Jurkat, Clone E6-1 (cell line): ENCODE measurements around the gene PTCD3.
A peak's percentile ranks its signal among the peaks of the same experiment; 100 is the strongest.

Experiments used
- DNase-seq: peaks from one replicate; pipeline ENCODE4 v3.0.0-alpha.2; 2011; ENCODE audit warnings: low read depth, low spot score
- H3K4me3 ChIP-seq: 2 replicates; pipeline ENCODE4 v1.5.1; 2011; ENCODE audit warnings: mild to moderate bottlenecking, low read length, control low read depth, moderate library complexity

Gene PTCD3

DNA sequence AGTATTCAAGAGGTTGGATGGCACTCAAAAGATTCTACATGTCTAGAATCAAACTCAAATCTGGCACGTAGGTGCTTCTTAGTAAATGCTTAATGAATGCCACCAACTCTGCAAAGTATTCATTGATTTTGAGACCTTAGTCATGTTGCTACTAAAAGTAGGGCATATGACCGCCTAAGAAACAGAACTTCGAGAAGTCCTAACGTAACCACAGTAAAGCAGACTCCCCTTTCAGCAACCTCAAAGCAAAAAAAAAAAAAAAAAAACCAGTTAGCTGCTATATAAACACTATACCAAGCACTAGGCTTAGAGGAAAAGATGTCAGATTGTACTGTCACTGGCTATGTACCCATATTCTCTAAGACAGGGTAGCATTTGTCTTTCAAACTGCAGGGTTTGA is 33.9 kb downstream of the PTCD3 start:
- DNase-seq: peak; percentile 21
- no peak overlapping the region for H3K4me3 ChIP-seq

- no peak overlapping the region for H3K4me3 ChIP-seq
- no peak for DNase-seq
Measured at GRCh38 chr2:86140969-86141392, 34.9 kb downstream of the PTCD3 start.

DNA sequence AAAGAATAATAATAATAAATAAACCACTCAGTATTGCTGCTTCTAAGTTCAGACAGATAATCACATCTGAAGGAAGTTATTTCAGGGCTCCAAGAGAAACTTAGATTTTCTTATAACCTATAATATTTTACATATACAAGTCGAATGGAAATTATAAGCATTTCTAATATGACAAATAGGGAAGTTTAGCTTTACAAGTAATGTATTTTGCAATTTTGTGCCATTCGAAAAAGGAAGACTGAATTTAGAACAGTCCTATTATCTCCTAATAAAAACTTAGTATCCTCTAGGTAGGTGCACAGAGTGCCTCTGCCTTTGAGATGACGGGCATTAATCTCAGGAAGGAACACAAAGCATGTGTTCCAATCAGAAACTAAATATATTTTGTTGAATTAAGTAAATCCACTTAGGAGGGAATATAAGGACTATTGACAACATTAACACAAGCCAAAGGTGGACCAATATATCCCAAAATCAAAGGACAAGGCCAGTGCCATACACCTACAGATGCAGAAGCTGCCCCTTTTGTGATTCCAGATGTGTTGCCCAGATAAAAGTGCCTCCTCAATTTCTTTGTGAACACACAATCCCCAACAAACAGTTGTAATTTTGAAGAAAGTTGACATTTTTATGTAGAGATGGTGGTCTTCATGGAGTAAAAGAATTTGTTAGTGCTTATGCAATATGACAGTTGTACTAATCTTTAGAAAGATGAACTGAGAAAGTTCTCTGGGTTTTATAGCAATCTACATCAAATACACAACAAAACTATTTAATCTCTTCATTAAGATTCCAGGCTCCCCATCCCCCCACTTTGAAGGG is 36.6 kb downstream of the PTCD3 start:
- no peak for DNase-seq
- H3K4me3 ChIP-seq: no peak overlapping the region

GRCh38 chr2:86143307-86143706 is 37.3 kb downstream of the PTCD3 start:
- no peak for DNase-seq
- no peak overlapping the region for H3K4me3 ChIP-seq

GRCh38 chr2:86143926-86144685 is 38.1 kb downstream of the PTCD3 start:
- H3K4me3 ChIP-seq: no peak overlapping the region
- DNase-seq: no peak

DNA sequence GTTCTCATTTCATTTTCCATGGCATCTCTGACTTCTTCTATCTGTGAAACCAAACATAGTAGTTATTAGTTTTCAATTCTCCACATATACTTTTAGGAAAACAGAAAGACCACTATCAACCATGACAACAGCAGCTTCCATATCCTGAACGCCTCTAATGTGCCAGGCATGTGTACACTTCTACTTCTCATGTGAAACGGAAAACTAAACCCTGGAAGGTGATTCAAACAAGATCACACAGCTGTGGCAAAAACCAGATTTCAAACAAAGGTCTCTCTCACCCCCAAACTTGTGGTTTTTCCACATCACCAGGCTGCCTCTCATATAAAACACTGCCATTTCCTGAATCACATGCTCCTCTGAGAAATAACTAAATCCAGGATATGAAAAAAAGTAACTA is 41.8 kb downstream of the PTCD3 start:
- DNase-seq: peak; percentile 40
- no peak overlapping the region for H3K4me3 ChIP-seq

DNA sequence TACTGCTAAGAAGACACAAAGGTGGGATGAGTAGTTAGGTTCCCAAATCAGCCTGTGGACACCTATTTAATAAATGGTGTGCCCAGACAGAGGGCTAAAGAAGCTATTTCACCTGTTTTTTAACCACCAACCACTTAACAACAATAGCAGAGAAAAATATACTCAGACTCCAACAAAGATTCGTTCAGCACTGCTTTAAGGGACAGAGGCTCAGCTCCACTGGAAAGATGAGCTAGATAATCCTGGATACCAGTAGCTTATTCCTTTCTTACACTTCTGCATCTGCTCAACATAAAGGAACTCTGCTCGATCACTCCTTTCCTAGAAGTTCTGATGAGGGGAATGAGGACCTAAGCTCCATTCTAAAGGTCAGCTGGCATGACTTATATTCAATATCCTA is 44.5 kb downstream of the PTCD3 start:
- H3K4me3 ChIP-seq: no peak overlapping the region
- no peak for DNase-seq

GRCh38 chr2:86157009-86157556 is 51.0 kb downstream of the PTCD3 start:
- H3K4me3 ChIP-seq: no peak overlapping the region
- DNase-seq: no peak

DNA sequence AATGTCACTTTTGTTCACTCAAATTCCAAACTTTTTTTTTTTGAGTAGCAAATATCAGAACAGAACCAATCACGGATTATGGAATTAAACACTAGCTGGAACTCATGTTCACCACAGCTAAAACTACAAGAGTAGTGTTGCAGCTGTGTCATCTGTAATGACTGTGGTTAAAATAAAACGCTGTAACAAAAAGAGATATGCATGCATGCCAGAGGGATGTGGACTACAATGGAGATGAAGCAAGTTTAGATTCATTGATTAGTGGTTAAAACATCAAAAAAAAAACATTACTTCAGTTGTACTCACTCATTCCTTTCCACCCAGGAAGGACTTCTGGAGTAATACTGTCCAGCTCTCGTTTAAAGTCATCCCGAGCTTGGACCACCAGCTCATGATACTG is 52.3 kb downstream of the PTCD3 start:
- H3K4me3 ChIP-seq: no peak overlapping the region
- DNase-seq: no peak

DNA sequence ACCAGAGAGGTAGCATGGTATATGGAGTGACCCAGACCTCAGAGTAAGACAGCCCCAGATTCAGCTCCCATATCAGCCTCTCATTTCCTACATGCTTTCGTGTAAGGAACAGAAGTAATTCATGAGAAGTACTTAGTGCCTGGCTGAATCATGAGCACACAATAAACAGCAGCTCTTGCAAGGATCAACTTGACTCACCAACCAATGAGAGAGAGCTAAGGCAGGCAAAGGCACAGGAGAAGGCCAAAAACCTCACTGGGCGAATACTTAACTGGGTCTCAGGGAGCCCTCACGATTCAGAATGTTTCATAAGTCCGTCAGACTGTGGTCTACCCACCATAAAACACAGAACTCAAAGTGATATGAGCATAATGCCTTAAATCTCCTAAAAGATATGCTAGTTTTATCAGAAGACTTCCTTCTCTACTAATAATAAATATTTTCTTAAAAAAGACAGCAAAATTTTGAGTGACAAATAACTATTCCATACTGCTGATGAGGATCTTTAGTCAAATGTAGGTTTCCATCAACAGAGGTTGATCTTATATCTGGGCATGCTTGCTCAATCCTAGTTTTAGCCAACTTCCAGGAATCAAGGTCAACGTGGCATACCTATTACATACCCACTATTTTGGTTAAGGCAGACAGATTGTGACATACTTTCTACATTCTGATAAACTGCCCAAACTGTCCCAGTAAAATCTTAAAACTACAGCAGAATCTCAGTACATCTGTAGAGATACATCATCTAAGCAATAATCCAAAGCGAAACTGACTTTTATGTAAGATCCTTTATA is 54.3 kb downstream of the PTCD3 start:
- DNase-seq: no peak
- H3K4me3 ChIP-seq: no peak overlapping the region

DNA sequence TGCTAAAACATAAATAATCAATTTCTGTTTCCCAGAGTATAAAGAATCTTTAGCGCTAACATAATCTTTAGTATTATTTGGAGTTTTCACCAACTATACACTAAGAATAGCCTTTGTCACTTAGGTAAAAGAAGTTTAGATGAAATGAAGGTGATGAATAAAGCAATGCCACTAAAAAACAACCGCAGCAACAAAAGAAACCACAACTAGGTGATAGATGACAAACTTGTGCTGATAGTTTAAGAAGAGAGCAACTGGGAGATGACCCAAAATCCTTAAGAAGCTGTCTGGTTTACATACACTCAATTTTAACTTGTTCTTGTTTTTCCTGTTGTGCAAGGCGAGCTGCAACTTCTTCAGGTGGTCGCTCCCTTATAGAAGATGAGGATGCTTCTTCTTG is 64.4 kb downstream of the PTCD3 start:
- DNase-seq: peak; percentile 53
- no peak overlapping the region for H3K4me3 ChIP-seq

GRCh38 chr2:86171295-86171694 is 65.3 kb downstream of the PTCD3 start:
- no peak for DNase-seq
- no peak overlapping the region for H3K4me3 ChIP-seq

- no peak for DNase-seq
- H3K4me3 ChIP-seq: no peak overlapping the region
Measured at GRCh38 chr2:86172610-86173009, 66.6 kb downstream of the PTCD3 start.

DNA sequence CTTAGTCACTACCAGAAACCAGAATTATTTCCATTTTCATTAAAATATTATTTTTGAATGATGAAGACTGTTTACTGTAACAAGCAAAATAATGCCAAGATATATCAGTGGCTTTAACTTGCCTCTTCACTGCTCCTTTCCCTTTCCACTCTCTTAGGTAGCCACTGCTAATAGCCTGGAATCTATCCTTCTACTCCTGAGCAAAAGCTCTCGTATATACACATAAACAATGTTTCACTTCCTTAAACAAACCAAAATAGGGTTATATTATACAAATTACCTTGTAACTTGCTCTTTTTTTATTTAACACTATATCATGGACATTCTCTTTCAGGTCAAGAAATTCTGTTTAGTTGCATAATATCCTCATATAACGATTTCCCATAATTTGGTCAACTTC is 68.4 kb downstream of the PTCD3 start:
- H3K4me3 ChIP-seq: no peak overlapping the region
- no peak for DNase-seq

- no peak overlapping the region for H3K4me3 ChIP-seq
- no peak for DNase-seq
Measured at GRCh38 chr2:86175828-86176227, 69.8 kb downstream of the PTCD3 start.

DNA sequence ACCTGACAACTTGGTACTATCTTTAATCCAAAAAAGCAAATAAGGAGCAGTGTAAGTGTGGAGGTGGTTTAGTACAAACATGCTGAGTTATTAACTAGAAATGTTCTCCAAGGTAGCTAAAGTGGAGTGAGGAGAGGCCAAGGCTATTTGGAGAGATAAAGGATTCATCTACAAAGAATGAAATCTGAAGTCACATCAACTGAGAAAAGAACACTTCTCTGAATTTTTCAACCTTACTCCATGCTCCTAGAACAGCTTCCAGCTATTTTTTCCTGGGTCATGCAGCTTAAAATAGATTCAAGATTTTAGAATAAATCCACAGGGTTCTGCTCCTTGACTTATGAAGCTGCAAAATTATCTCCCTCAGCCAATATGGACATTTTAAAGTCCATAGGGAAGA is 70.6 kb downstream of the PTCD3 start:
- no peak for DNase-seq
- no peak overlapping the region for H3K4me3 ChIP-seq

GRCh38 chr2:86185517-86186212 is 79.6 kb downstream of the PTCD3 start:
- H3K4me3 ChIP-seq: no peak overlapping the region; the same call in 1 of the 2 replicates
- DNase-seq: peak; percentile 62

DNA sequence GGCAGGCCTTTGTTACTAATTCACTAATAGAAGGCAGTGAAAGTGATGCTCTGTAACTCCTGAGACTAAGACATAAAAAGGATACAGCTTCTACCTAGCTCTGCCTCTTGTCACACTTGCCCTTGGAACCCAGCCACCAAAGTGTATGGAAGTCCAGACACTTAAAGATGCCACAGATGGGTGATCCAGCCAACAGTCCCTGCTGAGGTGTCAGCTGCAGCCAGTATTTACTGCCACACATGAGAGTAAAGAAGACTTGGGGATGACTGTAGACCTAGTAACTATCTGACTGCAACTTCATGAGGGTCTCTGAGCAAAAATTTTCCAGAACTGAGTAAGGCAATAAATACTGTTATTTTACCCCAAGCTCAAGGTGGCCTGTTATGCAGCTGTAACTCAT is 80.4 kb downstream of the PTCD3 start:
- no peak for DNase-seq
- H3K4me3 ChIP-seq: no peak overlapping the region
